ENCODE data around the gene UBXN2A.

UBXN2A gene

DNA sequence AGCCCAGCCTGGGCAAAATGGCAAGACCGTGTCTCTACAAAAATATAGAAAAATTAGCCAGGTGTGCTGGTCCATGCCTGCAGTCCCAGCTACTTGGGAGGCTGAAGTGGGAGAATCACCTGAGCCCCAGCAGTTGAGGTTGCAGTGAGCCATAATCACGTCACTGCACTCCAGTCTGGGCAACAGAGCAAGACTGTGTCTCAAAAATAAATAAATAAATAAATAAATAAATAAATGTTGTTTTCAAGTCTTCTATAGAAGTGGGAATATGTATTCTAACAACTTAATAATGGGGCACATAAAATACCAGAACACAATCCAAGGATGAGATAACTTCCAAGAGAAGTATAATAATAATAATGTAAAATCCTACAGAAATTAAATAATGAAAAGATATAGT is 37.2 kb upstream of the UBXN2A start:
- no peak for TF ChIP-seq CREB1 (IDR thresholded peaks at IDR 0.05; ENCODE audit: low read depth)
- no peak for TF ChIP-seq EGR1 (IDR thresholded peaks at IDR 0.05)
- TF ChIP-seq, protein P1, sequence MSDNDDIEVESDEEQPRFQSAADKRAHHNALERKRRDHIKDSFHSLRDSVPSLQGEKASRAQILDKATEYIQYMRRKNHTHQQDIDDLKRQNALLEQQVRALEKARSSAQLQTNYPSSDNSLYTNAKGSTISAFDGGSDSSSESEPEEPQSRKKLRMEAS (IDR thresholded peaks at IDR 0.05): no peak
- no peak for TF ChIP-seq REST (IDR thresholded peaks at IDR 0.05; ENCODE audit: low read depth)
- TF ChIP-seq, protein P2, sequence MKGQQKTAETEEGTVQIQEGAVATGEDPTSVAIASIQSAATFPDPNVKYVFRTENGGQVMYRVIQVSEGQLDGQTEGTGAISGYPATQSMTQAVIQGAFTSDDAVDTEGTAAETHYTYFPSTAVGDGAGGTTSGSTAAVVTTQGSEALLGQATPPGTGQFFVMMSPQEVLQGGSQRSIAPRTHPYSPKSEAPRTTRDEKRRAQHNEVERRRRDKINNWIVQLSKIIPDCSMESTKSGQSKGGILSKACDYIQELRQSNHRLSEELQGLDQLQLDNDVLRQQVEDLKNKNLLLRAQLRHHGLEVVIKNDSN (IDR thresholded peaks at IDR 0.05): no peak
- TF ChIP-seq TCF12 (IDR thresholded peaks at IDR 0.05; ENCODE audit: low read depth): no peak
- no peak for TF ChIP-seq TEAD4 (IDR thresholded peaks at IDR 0.05)
- TF ChIP-seq TAF1 (IDR thresholded peaks at IDR 0.05; ENCODE audit: low read depth): no peak
- no peak for TF ChIP-seq NFIC (IDR thresholded peaks at IDR 0.05)
- TF ChIP-seq FOXM1 (IDR thresholded peaks at IDR 0.05; ENCODE audit: borderline replicate concordance, low read depth): no peak
- no peak for TF ChIP-seq ZBTB7A (IDR thresholded peaks at IDR 0.05; ENCODE audit: low read depth)
- no peak for TF ChIP-seq CEBPB (IDR thresholded peaks at IDR 0.05)
- no peak for TF ChIP-seq YY1 (IDR thresholded peaks at IDR 0.05; ENCODE audit: low read depth)
- no peak for TF ChIP-seq EP300 (IDR thresholded peaks at IDR 0.05; ENCODE audit: borderline replicate concordance)
- no peak for TF ChIP-seq RAD21 (IDR thresholded peaks at IDR 0.05; ENCODE audit: low read depth)

- TF ChIP-seq, protein P2 (IDR thresholded peaks at IDR 0.05): no peak
- TF ChIP-seq EP300 (IDR thresholded peaks at IDR 0.05; ENCODE audit: borderline replicate concordance): no peak
- no peak for TF ChIP-seq TEAD4 (IDR thresholded peaks at IDR 0.05)
- TF ChIP-seq CEBPB (IDR thresholded peaks at IDR 0.05): no peak
- TF ChIP-seq ZBTB7A (IDR thresholded peaks at IDR 0.05; ENCODE audit: low read depth): no peak
- no peak for TF ChIP-seq CREB1 (IDR thresholded peaks at IDR 0.05; ENCODE audit: low read depth)
- no peak for TF ChIP-seq RAD21 (IDR thresholded peaks at IDR 0.05; ENCODE audit: low read depth)
- TF ChIP-seq TAF1 (IDR thresholded peaks at IDR 0.05; ENCODE audit: low read depth): no peak
- TF ChIP-seq FOXM1 (IDR thresholded peaks at IDR 0.05; ENCODE audit: borderline replicate concordance, low read depth): no peak
- TF ChIP-seq REST (IDR thresholded peaks at IDR 0.05; ENCODE audit: low read depth): no peak
- TF ChIP-seq EGR1 (IDR thresholded peaks at IDR 0.05): no peak
- TF ChIP-seq TCF12 (IDR thresholded peaks at IDR 0.05; ENCODE audit: low read depth): no peak
- no peak for TF ChIP-seq YY1 (IDR thresholded peaks at IDR 0.05; ENCODE audit: low read depth)
These were observed 36.0 kb upstream of the UBXN2A start for GRCh38 chr2:23904215-23904614.

DNA sequence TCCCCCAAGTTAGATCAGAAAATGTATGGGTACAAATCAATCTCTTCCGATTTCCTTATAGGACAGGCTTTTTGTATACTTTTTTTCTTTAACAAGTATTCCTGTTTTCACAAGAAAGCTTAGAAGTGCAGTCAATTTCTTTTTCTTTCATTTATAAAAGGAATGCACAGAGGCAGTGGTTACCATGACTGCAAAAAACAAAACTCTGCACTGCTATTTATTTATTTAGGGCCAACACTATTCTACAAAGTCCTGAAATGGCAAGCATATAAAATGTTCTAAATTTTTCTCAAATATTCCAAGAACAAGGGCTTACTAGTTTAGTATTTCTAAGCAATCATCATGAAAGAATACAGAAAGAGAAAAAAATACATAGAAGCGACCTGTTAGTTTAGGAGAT is 35.6 kb upstream of the UBXN2A start:
- no peak for TF ChIP-seq RAD21 (IDR thresholded peaks at IDR 0.05; ENCODE audit: low read depth)
- no peak for TF ChIP-seq TEAD4 (IDR thresholded peaks at IDR 0.05)
- TF ChIP-seq CREB1 (IDR thresholded peaks at IDR 0.05; ENCODE audit: low read depth): no peak

DNA sequence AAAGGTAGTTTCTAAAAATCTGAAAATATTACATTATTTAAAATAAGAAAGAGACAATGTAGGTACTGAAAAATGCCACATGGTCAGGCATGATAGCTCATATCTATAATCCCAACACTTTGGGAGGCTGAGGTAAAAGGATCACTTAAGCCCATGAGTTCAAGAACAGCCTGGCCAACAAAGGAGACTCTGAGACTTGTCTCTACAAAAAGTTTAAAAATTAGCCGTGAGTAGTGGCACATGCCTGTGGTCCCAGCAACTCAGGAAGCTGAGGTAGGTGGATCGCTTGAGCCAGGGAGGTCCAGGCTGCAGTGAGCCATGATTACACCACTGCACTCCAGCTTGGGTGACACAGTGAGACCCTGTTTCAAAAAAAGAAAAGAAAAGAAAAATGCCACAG is 35.1 kb upstream of the UBXN2A start:
- TF ChIP-seq ZBTB7A (IDR thresholded peaks at IDR 0.05; ENCODE audit: low read depth) (no peak), NFIC (IDR thresholded peaks at IDR 0.05) (no peak), CEBPB (IDR thresholded peaks at IDR 0.05) (no peak), CREB1 (IDR thresholded peaks at IDR 0.05; ENCODE audit: low read depth) (no peak), EP300 (IDR thresholded peaks at IDR 0.05; ENCODE audit: borderline replicate concordance) (no peak), TEAD4 (IDR thresholded peaks at IDR 0.05) (no peak), EGR1 (IDR thresholded peaks at IDR 0.05) (no peak), RAD21 (IDR thresholded peaks at IDR 0.05; ENCODE audit: low read depth) (no peak), YY1 (IDR thresholded peaks at IDR 0.05; ENCODE audit: low read depth) (no peak), TCF12 (IDR thresholded peaks at IDR 0.05; ENCODE audit: low read depth) (no peak), TAF1 (IDR thresholded peaks at IDR 0.05; ENCODE audit: low read depth) (no peak)
- TF ChIP-seq, protein P2 (IDR thresholded peaks at IDR 0.05): no peak
- TF ChIP-seq, protein P1 (IDR thresholded peaks at IDR 0.05): no peak

GRCh38 chr2:23912054-23912453 is 28.2 kb upstream of the UBXN2A start:
- TF ChIP-seq REST (IDR thresholded peaks at IDR 0.05; ENCODE audit: low read depth) (no peak), CEBPB (IDR thresholded peaks at IDR 0.05) (no peak), EP300 (IDR thresholded peaks at IDR 0.05; ENCODE audit: borderline replicate concordance) (no peak), ZBTB7A (IDR thresholded peaks at IDR 0.05; ENCODE audit: low read depth) (no peak), RAD21 (IDR thresholded peaks at IDR 0.05; ENCODE audit: low read depth) (no peak), FOXM1 (IDR thresholded peaks at IDR 0.05; ENCODE audit: borderline replicate concordance, low read depth) (no peak), YY1 (IDR thresholded peaks at IDR 0.05; ENCODE audit: low read depth) (no peak), CREB1 (IDR thresholded peaks at IDR 0.05; ENCODE audit: low read depth) (no peak), TEAD4 (IDR thresholded peaks at IDR 0.05) (no peak), TAF1 (IDR thresholded peaks at IDR 0.05; ENCODE audit: low read depth) (no peak), NFIC (IDR thresholded peaks at IDR 0.05) (no peak), TCF12 (IDR thresholded peaks at IDR 0.05; ENCODE audit: low read depth) (no peak), EGR1 (IDR thresholded peaks at IDR 0.05) (no peak)
- TF ChIP-seq, protein P1 (IDR thresholded peaks at IDR 0.05): no peak
- TF ChIP-seq, protein P2 (IDR thresholded peaks at IDR 0.05): no peak
